ENCODE measurements around the gene OPHN1.

- TF ChIP-seq CERS6 (CRISPR knock-in tag; IDR thresholded peaks at IDR 0.05) (no peak), TOPORS (CRISPR knock-in tag; IDR thresholded peaks at IDR 0.05) (no peak), NBN (conservative IDR thresholded peaks at IDR 0.05) (no peak), ATF6 (CRISPR knock-in tag; conservative IDR thresholded peaks at IDR 0.05) (no peak), MZF1 (CRISPR knock-in tag; IDR thresholded peaks at IDR 0.05; ENCODE audit: borderline replicate concordance) (no peak), ZNF263 (CRISPR knock-in tag; IDR thresholded peaks at IDR 0.05) (no peak), IRF1 (CRISPR knock-in tag; IDR thresholded peaks at IDR 0.05; ENCODE audit: low read depth) (no peak), ZBTB10 (CRISPR knock-in tag; IDR thresholded peaks at IDR 0.05; ENCODE audit: borderline replicate concordance) (no peak), TAF1 (CRISPR knock-in tag; IDR thresholded peaks at IDR 0.05) (no peak), NFYC (CRISPR knock-in tag; IDR thresholded peaks at IDR 0.05) (no peak)
Observed at GRCh38 chrX:68420559-68420958, 12.7 kb downstream of the OPHN1 start.

Data from HepG2 (cell line).